Measurements from ENCODE around the gene RNF152. TPM values are rescaled to one million over a fixed set of nuclear protein-coding genes. Genes with fewer than 3 reads are reported as not detected.

RNF152 gene
- total and polyA plus RNA-seq, 2 of the 4 experiments (the other 2 are of a cell fraction) = 7.5 to 18.5 TPM

- H3K79me1 ChIP-seq (ENCODE audit: low read depth in 1 of 2, low read length in 2 of 2) = no peaks in the 10 kb centered on the region
- H4K5ac ChIP-seq (ENCODE audit: low read depth, low read length) = no peak overlapping the region
- H3K4ac ChIP-seq (ENCODE audit: low read depth, low read length) = no peak overlapping the region
- no peaks in the 10 kb centered on the region for H3K27me3 ChIP-seq (ENCODE audit: control insufficient read depth, insufficient read depth, low read length)
- no peaks in the 10 kb centered on the region for H3K4me1 ChIP-seq (ENCODE audit: control insufficient read depth, insufficient read depth, low read length)
- DNase-seq (no peak), ATAC-seq (ENCODE audit: low read depth) (no peak)
- intact Hi-C loops (cut with micrococcal nuclease) (no loop called here), in situ Hi-C loops (cut with MboI; ENCODE audit: low sequenced_read_pairs) (no loop called here), dilution Hi-C loops (cut with HindIII; ENCODE audit: low sequenced_read_pairs, unreplicated experiment) (no loop called here)
- H2AFZ ChIP-seq (replicated peaks; ENCODE audit: low read length, poor library complexity) = no peak overlapping the region
- H3K9ac ChIP-seq (ENCODE audit: low read depth, low read length) = no peak overlapping the region
- no peak overlapping the region for H2BK120ac ChIP-seq (ENCODE audit: low read depth, low read length)
- H4K20me1 ChIP-seq (ENCODE audit: insufficient read depth, low read length) = no peaks in the 10 kb centered on the region
- no peak overlapping the region for H3K23ac ChIP-seq (ENCODE audit: low read depth, low read length)
- no peak overlapping the region for H2AK9ac ChIP-seq (replicated peaks; ENCODE audit: low read depth, low read length, poor library complexity)
- WGBS, 2 experiments (ENCODE audit: extremely low coverage in 2 of 2, insufficient read length in 1 of 2) = no CpG with 5 or more reads among the region's 3 CpGs
- no peak overlapping the region for H2BK15ac ChIP-seq (ENCODE audit: low read depth, low read length)
- no peaks in the 10 kb centered on the region for H3K9me1 ChIP-seq (ENCODE audit: insufficient read depth, low read length)
- H2BK20ac ChIP-seq (ENCODE audit: low read depth, low read length) = no peak overlapping the region
- H3K56ac ChIP-seq (ENCODE audit: extremely low read depth, insufficient read depth, low read length) = no peak overlapping the region
- H2AK5ac ChIP-seq (ENCODE audit: low read depth, low read length) = no peak overlapping the region
- BruUV-seq (replicated peaks) = no TSS peak
- H3K9me3 ChIP-seq (ENCODE audit: control insufficient read depth, insufficient read depth, low read length) = peaks cover 2% of the 10 kb centered on the region; the same call in 1 of the 2 replicates
- H3K4me2 ChIP-seq (ENCODE audit: low read depth, low read length) = no peak overlapping the region
- H3K14ac ChIP-seq (replicated peaks; ENCODE audit: low read depth, low read length) = no peak overlapping the region
- TF ChIP-seq FOS (IDR thresholded peaks at IDR 0.05; ENCODE audit: low read depth, low read length) (no peak), RFX5 (IDR thresholded peaks at IDR 0.05; ENCODE audit: low read depth, low read length) (no peak), MAFK (IDR thresholded peaks at IDR 0.05; ENCODE audit: low read depth, low read length) (no peak), MAZ (IDR thresholded peaks at IDR 0.05; ENCODE audit: borderline replicate concordance, low read depth, low read length) (no peak), RAD21 (IDR thresholded peaks at IDR 0.05; ENCODE audit: low read length) (no peak), BHLHE40 (IDR thresholded peaks at IDR 0.05; ENCODE audit: low read depth, low read length) (no peak), ELK1 (IDR thresholded peaks at IDR 0.05; ENCODE audit: borderline replicate concordance, low read depth, low read length) (no peak), POLR2A (IDR thresholded peaks at IDR 0.05; ENCODE audit: low read depth, low read length) (no peak), CEBPB (IDR thresholded peaks at IDR 0.05; ENCODE audit: low read depth, low read length) (no peak), MXI1 (IDR thresholded peaks at IDR 0.05; ENCODE audit: borderline replicate concordance, low read depth, low read length) (no peak), USF2 (IDR thresholded peaks at IDR 0.05; ENCODE audit: low read depth, low read length) (no peak), RCOR1 (IDR thresholded peaks at IDR 0.05; ENCODE audit: insufficient replicate concordance, low read length) (no peak), CTCF (conservative IDR thresholded peaks at IDR 0.05; ENCODE audit: low read depth, low read length) (no peak), CHD1 (IDR thresholded peaks at IDR 0.05; ENCODE audit: low read depth, low read length) (no peak)
- H3K4me3 ChIP-seq (ENCODE audit: insufficient read depth, low read depth, low read length) = no peak overlapping the region
- H3K18ac ChIP-seq (ENCODE audit: low read depth, low read length) = no peak overlapping the region
- POLR2A ChIA-PET (ENCODE audit: unreplicated experiment) = no interaction called here
- H2BK5ac ChIP-seq (ENCODE audit: low read depth, low read length, poor library complexity, severe bottlenecking) = no peak overlapping the region
- no peak overlapping the region for H3K27ac ChIP-seq (ENCODE audit: insufficient read depth, low read length)
- H3K36me3 ChIP-seq (ENCODE audit: control insufficient read depth, insufficient read depth, low read length) = no peaks in the 10 kb centered on the region
- H4K91ac ChIP-seq (ENCODE audit: insufficient read depth, low read depth, low read length) = no peak overlapping the region
- CTCF ChIA-PET = interaction anchor here (0.6 kb wide), 1 partner anchor 1472 kb away, joined by 3 read pairs; no protein-coding TSS in a partner anchor
- H4K8ac ChIP-seq (ENCODE audit: low read depth in 2 of 2, low read length in 2 of 2) = no peak overlapping the region
These were observed 107.2 kb downstream of the RNF152 start for GRCh38 chr18:61785588-61785987.

Data from IMR-90 (cell line).